SK-N-SH treated with all-trans-retinoic acid at 6 μM for 48 hours (cell line): Measurements from ENCODE around the gene DNAJB4.

Source experiments
- ATAC-seq: fragments of 200-7000 bp; cut with Tn5 transposase; 3 replicates; pipeline ENCODE4 v1.9.1; 2020; ENCODE audit warnings: mild to moderate bottlenecking, moderate library complexity
- ARNTL ChIP-seq: fragments of 450-650 bp; formaldehyde crosslinking; IDR thresholded peaks from 2 replicates; pipeline ENCODE4 v1.5.0; 2020; ENCODE audit warnings: low read depth, mild to moderate bottlenecking, moderate library complexity, borderline replicate concordance
- CSDC2 ChIP-seq: fragments of 250-450 bp; sonication (Bioruptor Pico); IDR thresholded peaks from 2 replicates; pipeline ENCODE4 v1.5.0; 2020; ENCODE audit warnings: mild to moderate bottlenecking, moderate library complexity
- ESRRG ChIP-seq: fragments of 250-450 bp; sonication (Bioruptor Pico); IDR thresholded peaks from 2 replicates; pipeline ENCODE4 v1.6.1; 2021; ENCODE audit warnings: mild to moderate bottlenecking
- GLIS3 ChIP-seq: fragments of 250-450 bp; sonication (Bioruptor Pico); IDR thresholded peaks from 2 replicates; pipeline ENCODE4 v1.5.0; 2020; ENCODE audit warnings: mild to moderate bottlenecking, moderate library complexity
- ISL1 ChIP-seq: fragments of 250-450 bp; sonication (Bioruptor Pico); IDR thresholded peaks from 2 replicates; pipeline ENCODE4 v2.1.2; 2022; ENCODE audit warnings: mild to moderate bottlenecking, moderate library complexity
- OSR1 ChIP-seq: fragments of 250-450 bp; sonication (Bioruptor Pico); IDR thresholded peaks from 2 replicates; pipeline ENCODE4 v1.8.0; 2022; ENCODE audit warnings: moderate library complexity, mild to moderate bottlenecking, inconsistent platforms
- PPARA ChIP-seq: fragments of 250-450 bp; sonication (Bioruptor Pico); IDR thresholded peaks from 2 replicates; pipeline ENCODE4 v1.5.0; 2020; ENCODE audit warnings: mild to moderate bottlenecking, borderline replicate concordance
- RARB ChIP-seq: fragments of 250-450 bp; sonication (Bioruptor Pico); IDR thresholded peaks from 2 replicates; pipeline ENCODE4 v1.8.0; 2021; ENCODE audit warnings: mild to moderate bottlenecking, moderate library complexity
- TCF4 ChIP-seq: fragments of 250-450 bp; sonication (Bioruptor Pico); IDR thresholded peaks from 2 replicates; pipeline ENCODE4 v1.8.0; 2021; ENCODE audit warnings: mild to moderate bottlenecking, moderate library complexity, borderline replicate concordance
- TOX ChIP-seq: fragments of 250-450 bp; sonication (Bioruptor Pico); IDR thresholded peaks from 2 replicates; pipeline ENCODE4 v1.8.0; 2021; ENCODE audit warnings: mild to moderate bottlenecking, moderate library complexity, borderline replicate concordance
- ZC3H10 ChIP-seq: fragments of 250-450 bp; sonication (Bioruptor Pico); IDR thresholded peaks from 2 replicates; pipeline ENCODE4 v1.5.1; 2021; ENCODE audit warnings: mild to moderate bottlenecking, moderate library complexity
- ZFP3 ChIP-seq: fragments of 250-450 bp; sonication (Bioruptor Pico); IDR thresholded peaks from 2 replicates; pipeline ENCODE4 v1.5.0; 2020; ENCODE audit warnings: mild to moderate bottlenecking, moderate library complexity
- ZFP30 ChIP-seq: fragments of 450-650 bp; formaldehyde crosslinking; IDR thresholded peaks from 2 replicates; pipeline ENCODE4 v1.5.0; 2022; ENCODE audit warnings: mild to moderate bottlenecking, moderate library complexity
- ZNF70 ChIP-seq: fragments of 450-650 bp; formaldehyde crosslinking; IDR thresholded peaks from 2 replicates; pipeline ENCODE4 v1.5.0; 2020; ENCODE audit warnings: mild to moderate bottlenecking, moderate library complexity
- ZNF8 ChIP-seq: fragments of 450-650 bp; formaldehyde crosslinking; IDR thresholded peaks from 2 replicates; pipeline ENCODE4 v1.5.0; 2020; ENCODE audit warnings: mild to moderate bottlenecking, moderate library complexity
- TF ChIP-seq, protein P1 (sequence below): fragments of 250-450 bp; sonication (Bioruptor Pico); IDR thresholded peaks from 2 replicates; pipeline ENCODE4 v1.8.0; 2020; ENCODE audit warnings: mild to moderate bottlenecking, moderate library complexity, borderline replicate concordance
- TF ChIP-seq, protein P2 (sequence below): fragments of 250-450 bp; sonication (Bioruptor Pico); IDR thresholded peaks from 2 replicates; pipeline ENCODE4 v1.5.1; 2021; ENCODE audit warnings: mild to moderate bottlenecking, moderate library complexity
- TF ChIP-seq, protein P3 (sequence below): fragments of 250-450 bp; sonication (Bioruptor Pico); IDR thresholded peaks from 2 replicates; pipeline ENCODE4 v1.5.0; 2020; ENCODE audit warnings: mild to moderate bottlenecking, moderate library complexity
- TF ChIP-seq, protein P4 (sequence below): fragments of 250-450 bp; sonication (Bioruptor Pico); IDR thresholded peaks from 2 replicates; pipeline ENCODE4 v1.5.1; 2020; ENCODE audit warnings: low read depth, mild to moderate bottlenecking, moderate library complexity

Gene DNAJB4

DNA sequence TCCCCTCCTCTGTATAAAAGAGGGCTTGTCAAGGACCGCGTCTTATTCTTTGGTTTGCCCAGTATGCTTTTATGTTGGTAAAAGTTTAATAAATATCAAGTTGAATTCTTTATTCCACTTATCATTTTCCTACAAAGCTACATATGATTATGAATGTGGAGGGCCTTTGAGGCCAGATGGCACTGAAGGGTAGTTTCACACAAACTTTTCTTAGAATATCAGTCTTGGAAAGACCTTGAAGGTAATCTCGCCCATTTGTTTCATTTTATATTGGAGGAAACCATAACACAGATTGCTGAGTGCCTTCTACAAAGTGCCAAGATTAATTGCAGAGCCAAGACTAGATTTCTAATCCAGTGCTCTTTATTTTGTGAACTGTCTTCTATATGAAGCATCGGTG lies 20.1 kb upstream of the DNAJB4 start:
- no peak for TF ChIP-seq OSR1 (CRISPR knock-in tag)
- TF ChIP-seq ZFP30 (CRISPR knock-in tag) = no peak
- no peak for TF ChIP-seq ZNF8 (CRISPR knock-in tag)
- TF ChIP-seq TOX (CRISPR knock-in tag) = no peak
- TF ChIP-seq, protein P1, sequence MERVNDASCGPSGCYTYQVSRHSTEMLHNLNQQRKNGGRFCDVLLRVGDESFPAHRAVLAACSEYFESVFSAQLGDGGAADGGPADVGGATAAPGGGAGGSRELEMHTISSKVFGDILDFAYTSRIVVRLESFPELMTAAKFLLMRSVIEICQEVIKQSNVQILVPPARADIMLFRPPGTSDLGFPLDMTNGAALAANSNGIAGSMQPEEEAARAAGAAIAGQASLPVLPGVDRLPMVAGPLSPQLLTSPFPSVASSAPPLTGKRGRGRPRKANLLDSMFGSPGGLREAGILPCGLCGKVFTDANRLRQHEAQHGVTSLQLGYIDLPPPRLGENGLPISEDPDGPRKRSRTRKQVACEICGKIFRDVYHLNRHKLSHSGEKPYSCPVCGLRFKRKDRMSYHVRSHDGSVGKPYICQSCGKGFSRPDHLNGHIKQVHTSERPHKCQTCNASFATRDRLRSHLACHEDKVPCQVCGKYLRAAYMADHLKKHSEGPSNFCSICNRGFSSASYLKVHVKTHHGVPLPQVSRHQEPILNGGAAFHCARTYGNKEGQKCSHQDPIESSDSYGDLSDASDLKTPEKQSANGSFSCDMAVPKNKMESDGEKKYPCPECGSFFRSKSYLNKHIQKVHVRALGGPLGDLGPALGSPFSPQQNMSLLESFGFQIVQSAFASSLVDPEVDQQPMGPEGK = no peak
- no peak for TF ChIP-seq ZFP3 (CRISPR knock-in tag)
- no peak for TF ChIP-seq ISL1
- no peak for TF ChIP-seq PPARA (CRISPR knock-in tag)
- TF ChIP-seq, protein P2, sequence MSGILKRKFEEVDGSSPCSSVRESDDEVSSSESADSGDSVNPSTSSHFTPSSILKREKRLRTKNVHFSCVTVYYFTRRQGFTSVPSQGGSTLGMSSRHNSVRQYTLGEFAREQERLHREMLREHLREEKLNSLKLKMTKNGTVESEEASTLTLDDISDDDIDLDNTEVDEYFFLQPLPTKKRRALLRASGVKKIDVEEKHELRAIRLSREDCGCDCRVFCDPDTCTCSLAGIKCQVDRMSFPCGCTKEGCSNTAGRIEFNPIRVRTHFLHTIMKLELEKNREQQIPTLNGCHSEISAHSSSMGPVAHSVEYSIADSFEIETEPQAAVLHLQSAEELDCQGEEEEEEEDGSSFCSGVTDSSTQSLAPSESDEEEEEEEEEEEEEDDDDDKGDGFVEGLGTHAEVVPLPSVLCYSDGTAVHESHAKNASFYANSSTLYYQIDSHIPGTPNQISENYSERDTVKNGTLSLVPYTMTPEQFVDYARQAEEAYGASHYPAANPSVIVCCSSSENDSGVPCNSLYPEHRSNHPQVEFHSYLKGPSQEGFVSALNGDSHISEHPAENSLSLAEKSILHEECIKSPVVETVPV (CRISPR knock-in tag) = no peak
- no peak for TF ChIP-seq GLIS3 (CRISPR knock-in tag)
- TF ChIP-seq, protein P3, sequence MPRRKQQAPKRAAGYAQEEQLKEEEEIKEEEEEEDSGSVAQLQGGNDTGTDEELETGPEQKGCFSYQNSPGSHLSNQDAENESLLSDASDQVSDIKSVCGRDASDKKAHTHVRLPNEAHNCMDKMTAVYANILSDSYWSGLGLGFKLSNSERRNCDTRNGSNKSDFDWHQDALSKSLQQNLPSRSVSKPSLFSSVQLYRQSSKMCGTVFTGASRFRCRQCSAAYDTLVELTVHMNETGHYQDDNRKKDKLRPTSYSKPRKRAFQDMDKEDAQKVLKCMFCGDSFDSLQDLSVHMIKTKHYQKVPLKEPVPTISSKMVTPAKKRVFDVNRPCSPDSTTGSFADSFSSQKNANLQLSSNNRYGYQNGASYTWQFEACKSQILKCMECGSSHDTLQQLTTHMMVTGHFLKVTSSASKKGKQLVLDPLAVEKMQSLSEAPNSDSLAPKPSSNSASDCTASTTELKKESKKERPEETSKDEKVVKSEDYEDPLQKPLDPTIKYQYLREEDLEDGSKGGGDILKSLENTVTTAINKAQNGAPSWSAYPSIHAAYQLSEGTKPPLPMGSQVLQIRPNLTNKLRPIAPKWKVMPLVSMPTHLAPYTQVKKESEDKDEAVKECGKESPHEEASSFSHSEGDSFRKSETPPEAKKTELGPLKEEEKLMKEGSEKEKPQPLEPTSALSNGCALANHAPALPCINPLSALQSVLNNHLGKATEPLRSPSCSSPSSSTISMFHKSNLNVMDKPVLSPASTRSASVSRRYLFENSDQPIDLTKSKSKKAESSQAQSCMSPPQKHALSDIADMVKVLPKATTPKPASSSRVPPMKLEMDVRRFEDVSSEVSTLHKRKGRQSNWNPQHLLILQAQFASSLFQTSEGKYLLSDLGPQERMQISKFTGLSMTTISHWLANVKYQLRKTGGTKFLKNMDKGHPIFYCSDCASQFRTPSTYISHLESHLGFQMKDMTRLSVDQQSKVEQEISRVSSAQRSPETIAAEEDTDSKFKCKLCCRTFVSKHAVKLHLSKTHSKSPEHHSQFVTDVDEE = no peak
- TF ChIP-seq CSDC2 = no peak
- no peak for TF ChIP-seq TCF4 (CRISPR knock-in tag)
- no peak for TF ChIP-seq ZC3H10
- TF ChIP-seq ESRRG (CRISPR knock-in tag) = no peak
- TF ChIP-seq RARB = no peak
- no peak for TF ChIP-seq ARNTL (CRISPR knock-in tag)
- TF ChIP-seq ZNF70 (CRISPR knock-in tag) = no peak
- TF ChIP-seq, protein P4, sequence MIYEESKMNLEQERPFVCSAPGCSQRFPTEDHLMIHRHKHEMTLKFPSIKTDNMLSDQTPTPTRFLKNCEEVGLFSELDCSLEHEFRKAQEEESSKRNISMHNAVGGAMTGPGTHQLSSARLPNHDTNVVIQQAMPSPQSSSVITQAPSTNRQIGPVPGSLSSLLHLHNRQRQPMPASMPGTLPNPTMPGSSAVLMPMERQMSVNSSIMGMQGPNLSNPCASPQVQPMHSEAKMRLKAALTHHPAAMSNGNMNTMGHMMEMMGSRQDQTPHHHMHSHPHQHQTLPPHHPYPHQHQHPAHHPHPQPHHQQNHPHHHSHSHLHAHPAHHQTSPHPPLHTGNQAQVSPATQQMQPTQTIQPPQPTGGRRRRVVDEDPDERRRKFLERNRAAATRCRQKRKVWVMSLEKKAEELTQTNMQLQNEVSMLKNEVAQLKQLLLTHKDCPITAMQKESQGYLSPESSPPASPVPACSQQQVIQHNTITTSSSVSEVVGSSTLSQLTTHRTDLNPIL (CRISPR knock-in tag) = no peak

DNA sequence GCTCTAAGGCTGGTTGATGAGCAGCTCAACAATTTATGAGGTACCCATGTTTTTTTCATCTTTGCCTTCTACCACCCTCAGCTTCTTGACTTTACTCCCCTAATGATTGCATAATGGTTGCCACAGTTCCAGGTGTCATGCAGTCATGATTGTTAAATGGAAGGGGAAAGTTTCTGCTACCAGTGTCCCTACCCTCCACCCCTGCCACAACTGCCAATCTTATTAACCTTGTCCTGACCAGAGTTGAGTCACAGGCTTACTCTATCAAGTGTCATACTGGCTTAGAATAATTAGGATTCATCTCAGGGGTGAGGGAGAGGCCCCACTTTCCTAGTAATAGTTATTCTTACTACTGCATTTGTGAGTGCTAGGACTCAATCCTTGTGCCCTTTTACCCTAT lies 17.9 kb upstream of the DNAJB4 start:
- no peak for ATAC-seq

More for the DNA sequence above, 20.1 kb upstream of the DNAJB4 start:
- no peak for ATAC-seq

DNA sequence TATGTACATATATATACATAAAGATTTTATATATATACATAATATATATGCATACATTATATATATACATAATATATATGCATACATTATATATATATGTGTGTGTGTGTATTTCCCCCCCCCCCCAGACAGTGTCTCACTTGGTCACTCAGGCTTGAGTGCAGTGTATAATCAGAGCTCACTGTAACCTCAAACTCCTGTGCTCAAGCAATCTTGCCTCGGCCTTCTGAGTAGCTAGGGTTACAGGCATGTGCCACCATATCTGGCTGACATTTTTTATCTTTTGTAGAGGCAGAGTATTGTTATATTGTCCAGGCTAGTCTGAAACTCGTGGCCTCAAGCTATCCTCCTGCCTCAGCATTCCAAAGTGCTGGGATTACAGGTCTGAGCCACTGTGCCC lies 16.8 kb upstream of the DNAJB4 start:
- no peak for TF ChIP-seq ESRRG (CRISPR knock-in tag)
- no peak for TF ChIP-seq ZNF70 (CRISPR knock-in tag)
- TF ChIP-seq CSDC2 = no peak
- no peak for ATAC-seq

More for the DNA sequence above, 17.9 kb upstream of the DNAJB4 start:
- TF ChIP-seq, protein P1 = no peak
- TF ChIP-seq ZNF70 (CRISPR knock-in tag) = no peak
- TF ChIP-seq ESRRG (CRISPR knock-in tag) = no peak
- no peak for TF ChIP-seq ZFP3 (CRISPR knock-in tag)
- TF ChIP-seq, all 23 proteins: peak for 0

DNA sequence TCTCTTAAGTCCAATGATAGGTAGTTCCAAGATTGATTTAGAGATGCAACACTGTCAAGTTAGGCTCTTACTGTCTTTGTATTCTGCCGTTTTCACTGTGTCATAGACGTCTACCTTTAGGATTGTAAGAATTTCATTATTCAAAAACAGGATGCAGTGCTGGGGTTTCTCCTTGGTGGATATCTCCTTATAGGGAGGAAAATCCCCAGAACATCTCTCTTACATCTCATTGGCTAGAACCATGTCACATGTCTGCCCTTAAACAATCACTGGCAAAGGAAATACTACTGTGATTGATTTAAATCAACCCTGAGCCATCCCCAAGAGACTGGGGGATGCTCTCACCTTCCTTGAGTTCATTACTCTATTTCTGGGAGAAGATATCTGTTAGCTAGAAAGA lies 15.0 kb upstream of the DNAJB4 start:
- TF ChIP-seq ZNF70 (CRISPR knock-in tag) (no peak), TCF4 (CRISPR knock-in tag) (no peak), OSR1 (CRISPR knock-in tag) (no peak), ZC3H10 (no peak), ZNF8 (CRISPR knock-in tag) (no peak), ZFP3 (CRISPR knock-in tag) (no peak)
- TF ChIP-seq, protein P4 (CRISPR knock-in tag) = no peak
- TF ChIP-seq, protein P1 = no peak
- no peak for ATAC-seq
